Stimulated activated CD4-positive, alpha-beta T cell treated with anti-CD3 and anti-CD28 coated beads, Interleukin-4, amount 100 ng/mL, for 1 hour (primary cell): Measurements from ENCODE around the gene ACER3.
"Not testable (repeated sequence)": the region's sequence is repeated elsewhere in the genome, so short reads cannot be mapped to it uniquely, and the experiment has no call there.

ENCODE experiments used
- DNase-seq: peaks from one replicate; pipeline ENCODE4 v3.0.0-alpha.2; 2020

Gene ACER3

DNA sequence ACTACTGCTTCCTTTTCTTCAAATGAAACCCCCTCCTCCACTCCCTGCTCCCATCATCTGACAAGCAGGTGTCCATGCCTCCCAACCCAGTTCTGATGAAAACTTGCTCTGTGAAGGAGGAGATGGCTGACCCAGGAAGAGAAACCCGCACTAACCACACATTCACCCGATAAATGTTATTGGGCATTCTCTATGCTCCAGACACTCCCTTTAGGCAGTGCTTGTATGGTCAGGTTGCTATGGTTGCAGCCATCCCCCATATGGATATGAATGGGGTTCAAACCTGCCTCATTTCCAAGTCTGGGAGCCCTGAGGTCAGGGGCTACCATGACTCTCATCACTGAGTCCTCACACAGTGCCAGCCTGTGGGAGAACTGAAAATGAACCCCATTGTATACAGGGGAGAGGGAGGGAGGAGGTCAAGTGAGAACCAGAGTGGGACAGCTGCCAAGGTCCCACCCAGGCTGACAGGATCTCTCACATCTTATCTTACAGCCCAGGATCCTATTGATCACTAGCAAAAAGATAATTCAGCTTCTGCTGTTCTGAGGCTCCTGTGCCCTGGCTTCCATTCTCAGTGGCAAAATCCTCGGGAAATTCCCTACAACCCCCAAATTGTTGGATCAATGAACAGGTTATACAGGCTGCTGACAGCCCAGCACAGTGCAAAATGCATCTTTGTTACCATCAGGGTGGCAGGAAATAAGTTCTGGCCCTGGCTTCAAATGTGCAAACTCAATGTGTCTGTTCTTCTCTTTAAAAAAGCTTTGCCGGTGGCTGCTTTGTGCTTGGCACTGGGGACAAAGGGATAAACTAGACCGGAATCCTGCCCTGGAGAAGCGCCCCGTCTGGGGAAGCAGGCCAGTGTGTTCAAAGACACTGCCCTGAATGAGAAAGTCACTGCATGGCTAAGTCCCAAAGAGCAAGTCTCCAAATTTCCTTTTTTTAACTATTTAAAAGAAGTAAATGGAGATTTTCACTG lies 22.7 kb upstream of the ACER3 start:
- no peak for DNase-seq

DNA sequence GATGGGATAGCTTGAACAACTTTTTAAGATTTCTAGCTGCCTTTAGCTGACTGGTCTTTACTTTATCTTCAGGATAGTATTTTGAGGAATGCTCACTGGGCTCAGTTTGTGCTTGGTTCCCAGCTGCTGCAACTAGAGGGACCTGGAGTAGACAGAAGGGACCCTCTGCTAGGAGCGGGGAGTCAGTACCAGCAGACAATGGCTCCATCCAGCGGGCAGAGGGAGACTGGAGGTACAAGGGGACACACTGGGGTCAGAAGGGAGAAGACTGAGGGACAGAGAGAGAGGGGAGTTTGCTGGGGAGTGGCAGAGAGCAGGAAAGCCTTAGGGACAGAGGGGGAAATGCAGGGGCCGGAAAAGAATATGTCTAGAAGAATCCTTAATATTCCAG lies 22.0 kb upstream of the ACER3 start:
- no peak for DNase-seq

DNA sequence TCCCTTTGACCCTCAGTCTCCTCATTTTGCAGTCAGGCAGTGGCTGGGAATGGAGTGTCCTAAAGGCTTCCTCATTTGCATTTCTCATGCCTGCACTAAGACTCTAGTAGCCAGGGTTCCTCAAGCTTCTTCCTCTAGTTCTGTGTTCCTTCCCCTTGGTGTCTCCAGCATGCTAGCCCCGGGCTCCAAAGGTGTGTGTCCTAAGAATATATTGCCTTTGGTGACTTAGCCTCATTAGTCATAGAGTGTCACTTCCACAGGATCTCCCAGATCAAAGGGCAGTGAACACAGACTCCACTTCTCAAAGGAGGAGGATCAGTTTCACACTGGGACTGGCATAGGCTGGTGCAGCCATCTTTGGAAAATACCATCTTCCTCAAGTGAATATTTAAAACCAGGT lies 21.4 kb upstream of the ACER3 start:
- no peak for DNase-seq

DNA sequence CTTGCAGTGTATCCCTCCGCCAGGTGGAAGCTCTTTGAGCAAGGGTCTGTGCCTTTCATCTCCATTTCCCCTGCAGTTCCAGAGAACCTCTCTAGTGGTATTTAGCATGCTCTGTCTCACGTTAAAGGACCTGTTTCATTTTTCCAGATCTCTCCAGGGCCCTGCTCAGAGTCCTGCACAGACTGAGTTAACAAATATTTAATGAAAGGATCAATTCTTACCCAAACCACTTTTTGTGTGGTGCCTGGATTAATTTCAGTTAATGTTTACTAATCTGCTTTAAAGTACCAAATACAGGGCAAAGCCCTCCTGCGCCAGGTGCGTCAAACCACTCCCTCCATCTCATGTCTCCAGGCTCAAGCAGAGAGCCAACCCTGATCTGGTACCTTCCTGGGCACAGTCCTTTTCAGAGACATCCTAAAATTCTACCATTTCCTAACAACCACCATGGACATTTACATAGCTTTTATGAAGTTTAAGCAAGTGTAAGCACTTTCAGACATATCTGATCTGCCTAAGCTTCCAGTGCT lies 18.7 kb upstream of the ACER3 start:
- DNase-seq: no peak

DNA sequence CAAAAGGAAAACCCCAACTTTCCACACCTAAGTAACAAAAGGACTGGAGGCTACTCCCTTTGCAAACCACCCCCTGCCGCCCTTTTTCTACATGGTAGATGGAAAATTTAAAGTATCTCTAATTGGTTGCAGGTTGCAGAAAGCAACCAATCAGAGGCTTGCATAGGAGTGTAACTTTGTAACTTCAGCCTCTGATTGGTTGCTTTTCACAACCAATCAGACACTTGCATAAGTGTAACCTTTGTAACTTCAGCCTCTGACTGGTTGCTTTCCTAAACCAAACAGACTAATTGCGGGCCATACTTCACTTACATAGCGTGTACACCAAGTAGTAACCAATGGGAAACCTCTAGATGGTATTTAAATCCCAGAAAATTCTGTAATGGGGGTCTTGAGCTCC lies 16.8 kb upstream of the ACER3 start:
- no peak for DNase-seq

DNA sequence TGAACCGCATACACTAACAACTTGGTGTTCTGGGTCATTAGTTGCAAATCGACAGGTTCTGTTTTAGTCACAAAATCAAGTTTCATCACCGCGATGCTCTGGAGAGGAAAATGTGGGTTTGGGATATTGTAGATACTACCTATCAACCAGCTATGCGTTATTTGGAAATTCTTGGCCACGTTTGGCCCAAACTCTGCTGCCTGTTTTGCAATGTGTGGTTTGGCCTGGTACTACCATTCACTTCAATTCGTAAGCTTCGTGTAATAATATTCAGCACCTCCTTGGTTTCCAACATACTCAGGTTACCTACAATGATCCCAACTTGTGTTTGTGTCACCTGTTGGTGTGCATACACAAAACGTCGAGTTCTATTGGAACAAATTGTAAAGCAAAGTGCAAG lies 16.2 kb upstream of the ACER3 start:
- DNase-seq: no peak

DNA sequence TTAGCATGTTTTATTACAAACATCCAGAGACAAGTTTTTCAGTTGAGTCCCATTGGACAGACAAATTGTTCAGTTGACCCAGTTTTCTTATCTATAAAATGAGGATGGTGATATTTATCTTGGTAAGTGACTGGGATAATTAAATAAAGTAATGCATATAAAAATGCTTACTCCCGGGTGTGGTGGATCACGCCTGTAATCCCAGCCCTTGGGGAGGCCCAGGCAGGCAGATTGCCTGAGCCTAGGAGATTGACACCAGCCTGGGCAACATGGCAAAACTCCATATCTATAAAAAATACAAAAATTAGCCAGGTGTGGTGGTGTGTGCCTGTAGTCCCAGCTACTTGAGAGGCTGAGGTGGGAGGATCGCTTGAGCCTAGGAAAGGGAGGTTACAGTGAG lies 15.6 kb upstream of the ACER3 start:
- DNase-seq: no peak

DNA sequence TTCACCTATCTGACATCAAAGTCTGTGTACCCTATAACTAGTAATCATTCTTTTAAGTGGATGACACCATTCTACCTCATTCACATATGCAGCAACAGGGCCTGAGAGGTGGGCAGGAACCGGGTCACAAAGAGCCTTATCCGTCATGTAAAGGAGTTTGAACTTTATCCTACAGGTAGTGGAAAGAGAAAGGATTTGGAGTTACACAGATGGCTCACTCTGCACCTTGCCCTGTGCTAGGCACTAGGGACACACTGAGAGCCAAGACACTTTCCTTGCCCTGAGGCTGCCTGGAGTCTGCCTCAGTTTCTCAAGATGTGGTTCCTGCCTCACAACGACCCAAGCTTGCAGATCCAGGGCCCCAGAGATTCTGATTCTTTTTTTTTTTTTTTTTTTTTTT lies 14.3 kb upstream of the ACER3 start:
- DNase-seq: no peak

DNA sequence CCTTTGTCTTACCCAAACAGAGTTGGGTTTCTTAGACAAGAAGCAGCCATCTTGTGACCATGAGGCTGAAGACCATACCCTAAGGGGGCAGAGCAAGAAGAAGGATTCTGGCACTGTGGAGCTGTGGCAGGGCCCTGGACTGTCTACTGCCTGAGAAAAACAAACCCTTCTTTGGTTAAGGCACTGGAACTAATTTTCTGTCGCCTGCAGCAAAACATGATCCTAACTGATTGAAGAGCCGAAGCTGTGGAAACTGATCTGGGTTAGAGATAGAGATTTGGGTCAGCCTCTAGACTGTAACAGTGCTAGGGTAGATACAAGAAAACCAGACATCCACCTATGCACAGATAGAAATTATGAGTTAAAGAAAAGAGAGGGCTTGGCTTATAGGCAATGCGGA lies 11.3 kb upstream of the ACER3 start:
- DNase-seq: no peak

DNA sequence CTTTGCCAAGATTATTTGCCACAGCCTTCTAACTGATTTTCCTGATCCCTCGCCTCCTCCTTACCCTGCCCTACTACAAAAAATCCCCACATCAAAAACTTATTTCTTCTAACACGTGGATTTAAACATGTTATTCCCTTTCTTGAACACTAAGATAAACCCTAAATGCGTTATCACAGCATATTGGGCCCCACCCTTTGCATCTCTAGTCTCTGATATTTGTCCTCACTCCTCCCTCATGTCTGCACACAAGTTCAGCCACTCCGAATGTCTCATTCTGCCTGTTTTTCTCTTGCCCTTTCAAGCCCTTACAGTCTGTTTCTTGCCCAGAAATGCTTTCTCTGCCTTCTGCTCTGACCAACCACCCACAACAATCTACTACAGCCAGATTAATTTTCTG lies 10.6 kb upstream of the ACER3 start:
- no peak for DNase-seq

DNA sequence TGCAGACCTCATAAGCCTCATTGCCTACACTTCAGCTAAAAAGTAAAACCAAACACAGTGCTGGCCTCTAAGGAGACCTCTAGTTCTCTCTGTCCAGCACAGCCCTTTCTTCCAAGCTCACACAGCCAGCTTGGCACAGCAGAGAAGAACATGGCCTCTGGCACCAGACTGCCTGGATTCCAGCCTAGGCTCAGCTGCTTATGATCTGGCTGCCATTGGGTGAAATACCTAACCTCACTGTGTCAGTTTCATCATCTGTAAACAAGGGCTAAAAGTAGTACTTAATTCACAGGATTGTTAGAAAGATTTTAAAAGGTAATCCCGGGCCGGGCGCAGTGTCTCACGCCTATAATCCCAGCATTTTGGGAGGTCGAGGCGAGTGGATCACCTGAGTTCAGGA lies 9.9 kb upstream of the ACER3 start:
- no peak for DNase-seq

DNA sequence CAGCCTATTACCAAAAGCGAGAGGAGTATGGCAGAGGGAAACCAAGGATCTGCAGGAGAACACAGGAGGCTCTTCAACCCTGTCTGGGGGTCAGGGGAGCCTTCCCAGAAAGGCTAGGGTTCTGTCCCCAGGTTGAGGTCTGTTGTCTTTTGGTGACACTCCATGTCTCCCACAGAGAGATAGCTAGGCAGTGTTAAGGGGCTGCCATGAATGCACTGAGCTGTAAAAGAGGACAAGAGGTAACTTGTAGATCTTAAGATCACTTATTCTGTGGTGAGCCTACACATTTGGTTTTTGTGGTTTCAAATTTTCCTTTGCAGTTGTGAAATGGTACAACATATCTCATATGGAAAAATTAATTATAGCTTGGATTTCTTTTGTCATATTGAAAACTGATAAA lies 6.0 kb upstream of the ACER3 start:
- no peak for DNase-seq

DNA sequence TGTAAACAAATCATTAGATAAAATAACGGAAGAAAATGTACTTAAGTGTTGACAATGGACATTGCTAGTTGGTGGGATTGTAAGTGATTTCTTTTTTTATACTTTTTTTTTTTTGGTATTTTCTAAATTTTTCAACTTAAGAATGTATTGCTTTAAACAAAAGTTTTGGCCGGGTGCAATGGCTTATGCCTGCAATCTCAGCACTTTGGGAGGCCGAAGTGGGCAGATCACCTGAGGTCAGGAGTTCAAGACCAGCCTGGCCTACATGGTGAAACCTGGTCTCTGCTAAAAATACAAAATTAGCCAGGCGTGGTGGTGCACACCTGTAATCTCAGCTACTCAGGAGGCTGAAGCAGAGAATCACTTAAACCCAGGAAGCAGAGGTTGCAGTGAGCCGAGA lies 5.0 kb upstream of the ACER3 start:
- not testable (repeated sequence) for DNase-seq

DNA sequence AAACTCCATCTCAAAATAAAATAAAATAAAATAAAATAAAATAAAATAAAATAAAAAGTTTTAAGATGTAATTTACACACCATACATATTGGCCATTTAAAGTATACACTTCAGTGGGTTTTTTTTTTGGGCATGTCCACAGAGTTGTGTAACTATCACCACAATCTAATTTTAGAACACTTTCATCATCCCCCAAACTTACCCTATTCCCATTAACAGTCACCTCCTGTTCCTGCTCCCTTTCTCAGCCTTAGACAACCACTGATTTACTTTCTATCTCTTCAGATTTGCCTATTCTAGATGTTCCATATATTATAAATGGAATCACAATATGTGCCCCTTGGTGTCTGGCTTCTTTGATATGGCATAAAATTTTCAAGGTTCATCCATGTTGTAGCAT lies 4.6 kb upstream of the ACER3 start:
- no peak for DNase-seq

DNA sequence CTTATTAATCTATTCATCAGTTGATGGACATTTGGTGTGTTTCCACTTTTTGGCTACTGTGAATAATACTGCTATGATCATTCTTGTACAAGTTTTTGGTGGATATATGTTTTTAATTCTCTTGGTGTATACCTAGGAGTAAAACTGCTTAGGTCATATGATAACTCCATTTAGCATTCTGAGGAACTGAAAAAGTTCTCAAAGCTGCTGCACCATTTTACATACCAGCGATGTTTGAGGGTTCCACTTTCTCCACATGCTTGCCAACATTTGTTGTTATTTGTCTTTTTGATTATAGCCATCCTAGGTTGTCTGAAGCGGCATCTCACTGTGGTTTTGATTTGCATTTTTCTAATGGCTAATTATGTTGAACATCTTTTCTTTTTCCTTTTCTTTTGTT lies 4.1 kb upstream of the ACER3 start:
- DNase-seq: no peak

DNA sequence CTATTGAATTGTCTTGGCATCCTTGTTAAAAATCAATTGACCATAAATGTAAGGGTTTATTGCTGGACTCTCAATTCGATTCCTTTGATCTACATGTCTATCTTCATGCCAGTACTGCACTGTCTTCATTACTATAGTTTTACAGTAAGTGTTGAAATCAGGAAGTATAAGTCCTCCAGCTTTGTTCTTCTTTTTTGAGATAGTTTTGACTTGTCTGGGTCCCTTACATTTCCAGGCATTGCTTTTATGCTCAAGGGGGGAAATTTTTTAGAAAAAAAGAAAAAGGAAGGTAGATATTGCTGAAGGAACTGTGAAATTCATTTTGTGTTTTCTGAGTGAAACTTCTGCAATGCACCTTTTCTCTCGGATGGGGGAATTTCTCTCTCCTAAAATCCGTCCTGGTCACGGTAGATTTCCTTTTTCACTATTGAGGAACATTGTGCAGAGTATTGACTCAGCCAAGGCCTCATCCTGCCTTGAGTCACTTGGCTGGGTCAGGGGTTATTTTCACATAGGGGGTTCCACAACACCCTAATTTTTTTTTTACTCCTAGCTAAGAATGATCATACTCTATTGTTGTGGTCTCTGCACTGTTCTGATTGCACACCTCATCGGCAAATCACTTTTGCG lies 2.8 kb upstream of the ACER3 start:
- no peak for DNase-seq

DNA sequence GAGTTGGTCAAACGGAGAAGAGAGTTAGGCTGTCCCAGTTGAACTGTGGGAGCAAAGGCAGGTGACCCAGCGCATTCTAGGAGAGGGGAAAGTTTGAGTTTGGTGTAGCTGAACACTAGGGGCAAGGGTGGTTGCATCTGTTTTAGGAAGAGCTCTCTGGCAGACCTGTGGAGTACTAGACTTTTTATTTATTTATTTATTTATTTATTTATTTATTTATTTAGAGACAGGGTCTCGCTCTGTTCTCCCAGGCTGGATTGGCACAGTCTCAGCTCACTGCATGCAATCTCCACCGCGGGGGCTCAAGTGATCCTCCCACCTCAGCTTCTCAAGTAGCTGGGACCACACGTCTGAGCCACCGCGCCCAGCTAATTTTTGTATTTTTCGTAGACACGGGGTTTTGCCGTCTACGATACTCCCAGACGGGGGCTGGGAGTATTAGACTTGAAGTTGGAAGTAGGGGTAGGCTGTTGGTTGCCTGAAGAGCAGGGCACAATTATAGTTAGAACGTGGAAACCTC lies 950 bp upstream of the ACER3 start:
- DNase-seq: no peak

DNA sequence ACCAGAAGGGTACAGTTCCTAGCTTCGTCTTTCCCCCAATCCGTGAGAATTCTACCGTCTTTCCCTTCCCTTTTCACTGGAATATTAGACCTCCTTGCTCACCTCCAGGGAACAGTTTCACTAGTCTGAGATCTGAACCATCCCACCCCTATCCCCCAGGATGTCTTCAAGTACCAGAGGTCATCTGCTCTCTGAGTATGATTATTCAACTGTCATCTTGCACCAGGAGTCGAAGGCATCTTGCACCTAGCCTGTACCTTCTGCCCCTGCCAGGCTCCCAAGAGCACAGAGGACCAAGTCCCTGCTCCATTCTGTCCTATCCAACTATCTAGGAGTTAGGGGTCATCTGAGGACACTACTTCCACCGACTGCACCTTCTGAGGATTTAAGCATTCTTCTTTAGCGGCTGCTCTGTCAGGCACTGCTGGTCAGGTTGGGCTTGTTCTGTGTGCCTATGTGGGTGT lies 804 bp downstream of the ACER3 start:
- DNase-seq: no peak

DNA sequence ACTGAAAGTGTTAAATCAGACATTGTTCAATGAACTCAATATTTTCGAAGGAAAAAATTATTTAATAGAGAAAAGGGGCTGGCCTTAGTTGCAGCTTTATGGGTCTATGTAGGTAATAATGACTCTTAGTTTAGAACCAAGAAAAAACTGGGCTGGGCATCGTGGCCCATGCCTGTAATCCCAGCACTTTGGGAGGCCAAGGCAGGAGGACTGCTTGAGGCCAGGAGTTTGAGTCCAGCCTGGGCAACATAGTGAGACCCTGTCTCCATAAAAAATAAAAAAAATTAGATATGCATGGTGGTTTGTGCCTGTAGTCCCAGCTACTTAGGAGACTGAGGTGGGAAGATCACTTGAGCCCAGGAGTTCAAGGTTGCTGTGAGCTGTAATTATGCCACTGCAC lies 2.1 kb downstream of the ACER3 start:
- not testable (repeated sequence) for DNase-seq

DNA sequence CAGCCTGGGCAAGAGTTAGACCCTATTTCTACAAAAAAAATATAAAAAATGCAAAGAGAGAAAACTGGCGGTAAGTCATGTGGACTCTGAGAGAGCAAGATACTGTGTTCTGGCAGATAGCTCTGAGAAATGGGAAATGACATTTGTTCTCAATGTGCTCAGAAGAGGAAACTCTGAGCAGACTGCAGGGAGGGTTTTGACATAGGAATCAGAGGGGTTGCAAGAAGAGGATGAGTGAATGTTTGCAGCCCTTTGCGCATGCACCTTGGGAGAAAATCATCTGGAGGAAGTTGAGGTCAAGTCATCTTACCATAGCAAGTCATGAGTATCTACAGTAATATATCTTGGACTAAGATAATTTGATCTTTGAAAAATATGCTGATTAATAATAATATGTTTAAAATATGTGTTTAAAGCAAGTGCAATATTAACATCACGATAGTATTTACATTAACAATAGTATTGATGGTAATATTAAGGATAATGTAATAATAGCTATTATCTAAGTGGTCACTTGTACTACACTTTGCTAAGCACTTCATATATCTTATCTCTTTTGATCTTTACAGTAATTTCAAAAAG lies 2.6 kb downstream of the ACER3 start:
- no peak for DNase-seq

DNA sequence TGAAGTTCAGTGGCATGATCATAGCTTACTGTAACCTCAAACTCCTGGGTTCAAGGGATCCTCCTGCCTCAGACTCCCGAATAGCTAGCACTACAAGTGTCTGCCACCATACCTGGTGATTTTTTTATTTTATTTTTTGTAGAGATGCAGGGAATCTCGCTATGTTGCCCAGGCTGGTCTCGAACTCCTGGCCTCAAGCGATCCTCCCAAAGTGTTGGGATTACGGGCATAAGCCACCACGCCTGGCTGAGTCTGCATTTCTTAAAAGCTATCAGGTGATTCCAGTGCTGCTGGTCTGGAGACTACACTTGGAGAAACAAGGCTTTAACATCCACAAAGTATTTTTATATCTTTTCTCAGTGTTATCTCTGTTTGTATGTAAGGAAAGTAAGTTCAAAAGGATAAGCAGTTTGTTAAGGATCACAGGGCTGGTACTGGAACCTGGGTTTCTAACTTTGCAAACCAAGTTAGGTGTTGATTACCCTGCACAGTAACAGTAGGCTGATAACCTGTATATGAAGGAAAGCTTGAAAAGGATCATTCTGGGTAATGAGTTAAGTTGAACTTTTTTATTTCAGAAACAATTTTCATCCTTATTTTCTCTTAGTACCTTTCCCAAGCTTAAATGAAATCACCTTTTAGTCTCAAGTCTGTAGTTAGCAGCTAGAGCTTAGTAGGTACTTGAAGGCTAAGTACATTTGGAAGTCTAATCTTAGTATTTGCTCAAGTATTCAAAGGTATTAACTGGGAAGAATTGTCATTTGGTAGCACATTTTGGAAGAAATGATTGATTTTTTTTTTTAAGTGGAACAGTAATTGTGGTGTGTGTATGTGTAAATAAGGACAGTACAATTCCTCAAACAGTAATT lies 12.5 kb downstream of the ACER3 start:
- DNase-seq: no peak

DNA sequence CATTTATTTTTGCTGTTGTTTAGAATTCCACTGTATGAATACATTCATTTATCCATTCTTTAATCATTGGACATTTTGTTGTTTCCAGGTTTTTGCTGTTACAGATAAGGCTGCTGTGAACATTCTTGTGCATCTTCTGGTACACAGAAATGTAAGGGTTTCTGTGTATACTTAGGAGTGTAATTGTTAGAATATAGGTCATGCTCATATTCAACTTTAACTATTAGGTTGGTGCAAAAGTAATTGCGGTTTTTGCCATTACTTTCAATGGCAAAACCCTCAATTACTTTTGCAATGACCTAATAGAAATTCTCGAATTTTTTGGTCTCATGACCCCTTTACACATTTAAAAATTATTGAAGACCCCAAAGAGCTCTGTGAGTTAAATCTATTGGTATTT lies 17.3 kb downstream of the ACER3 start:
- DNase-seq: no peak

DNA sequence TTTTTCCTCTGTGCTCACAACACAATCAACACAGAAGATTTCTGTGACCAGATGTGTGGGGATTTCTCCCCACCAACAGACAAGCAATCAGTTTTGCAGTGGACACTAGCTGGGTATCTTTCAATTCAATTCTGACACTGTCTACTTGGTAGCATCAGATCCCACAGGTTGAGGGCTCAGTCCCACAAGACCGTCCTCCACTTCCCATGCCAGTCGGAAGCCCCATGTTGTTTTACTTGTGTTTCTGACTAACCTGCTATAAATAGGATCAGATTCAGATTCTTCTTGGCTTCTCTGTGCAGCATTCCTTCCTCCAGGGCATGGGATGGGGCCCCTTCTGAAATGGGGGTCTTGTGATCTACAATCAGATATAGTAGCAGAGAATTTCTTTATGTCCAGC lies 19.6 kb downstream of the ACER3 start:
- no peak for DNase-seq
